ENCODE results near the gene LGSN. TPM values are rescaled to one million over a fixed set of nuclear protein-coding genes. Genes with fewer than 3 reads are reported as not detected.
"Not testable (repeated sequence)": the region's sequence is repeated elsewhere in the genome, so short reads cannot be mapped to it uniquely, and the experiment has no call there.

LGSN gene
- total RNA-seq, 1 donor from 2014 or later: not detected

- intact Hi-C loops (cut with micrococcal nuclease): no loop called here
These were observed 73.2 kb downstream of the LGSN start for GRCh38 chr6:63246581-63246980.

GRCh38 chr6:63245909-63246308 is 73.9 kb downstream of the LGSN start:
- intact Hi-C loops (cut with micrococcal nuclease): no loop called here

GRCh38 chr6:63245420-63245819 is 74.4 kb downstream of the LGSN start:
- intact Hi-C loops (cut with micrococcal nuclease): no loop called here

- intact Hi-C loops (cut with micrococcal nuclease): no loop called here
These were observed 83.4 kb downstream of the LGSN start for GRCh38 chr6:63236398-63236817.

GRCh38 chr6:63230511-63230910 is 89.3 kb downstream of the LGSN start:
- intact Hi-C loops (cut with micrococcal nuclease): not testable (repeated sequence)

- intact Hi-C loops (cut with micrococcal nuclease): not testable (repeated sequence)
These were observed 89.8 kb downstream of the LGSN start for GRCh38 chr6:63230027-63230426.

GRCh38 chr6:63227928-63228894 is 91.6 kb downstream of the LGSN start:
- intact Hi-C loops (cut with micrococcal nuclease): not testable (repeated sequence)

GRCh38 chr6:63225987-63226386 is 93.8 kb downstream of the LGSN start:
- intact Hi-C loops (cut with micrococcal nuclease): not testable (repeated sequence)

Other genes starting within 250 kb of the LGSN start
- gene FKBP1C, start 108.5 kb downstream of the LGSN start, total RNA-seq: 1.9 and 2.0 TPM in 2 replicates